Upper lobe of right lung (tissue), 1 donor: ENCODE measurements around the gene ELAVL1. TPM values are rescaled to one million over a fixed set of nuclear protein-coding genes. Genes with fewer than 3 reads are reported as not detected.

Source experiments
- ATAC-seq: fragments of 200-7000 bp; cut with Tn5 transposase; one replicate; pipeline ENCODE4 v1.9.1; 2020; ENCODE audit warnings: mild to moderate bottlenecking, moderate library complexity
- DNase-seq: peaks from one replicate; pipeline ENCODE4 v3.0.0-alpha.2; 2020
- H3K27ac ChIP-seq: fragments of 200-600 bp; one replicate; pipeline ENCODE4 v1.8.0; 2022
- H3K27me3 ChIP-seq: fragments of 200-600 bp; one replicate; pipeline ENCODE4 v1.8.0; 2022; ENCODE audit warnings: mild to moderate bottlenecking
- H3K36me3 ChIP-seq: fragments of 200-600 bp; one replicate; pipeline ENCODE4 v1.8.0; 2022
- H3K4me1 ChIP-seq: fragments of 200-600 bp; one replicate; pipeline ENCODE4 v1.8.0; 2022
- H3K4me3 ChIP-seq: fragments of 200-600 bp; one replicate; pipeline ENCODE4 v1.8.0; 2022; ENCODE audit warnings: mild to moderate bottlenecking
- H3K9me3 ChIP-seq: fragments of 200-600 bp; one replicate; pipeline ENCODE4 v1.8.0; 2022
- CTCF ChIP-seq: fragments of 200-600 bp; IDR thresholded peaks from one replicate; pipeline ENCODE4 v1.8.0; 2022; ENCODE audit warnings: antibody characterized with exemption
- intact Hi-C: fragments of 100-400 bp; cut with DNase I; formaldehyde crosslinking; loops from one replicate; pipeline ENCODE4 v1.11.0; 2022
- total RNA-seq: library from RNA; stranded (reverse); fragmentation: NEBNext Ultra II Directional; extraction: Animal tissue kit (Norgen Biotek cat#: 25700); gene quantifications from one replicate; pipeline ENCODE4 v1.2.1, GENCODE V29; 2021
- donor health status: DM: no; HTN: yes; CAD: no; lungs with severe emphysema.

Gene ELAVL1
- total RNA-seq, 1 donor from 2014 or later: 65.9 TPM

GRCh38 chr19:7987114-7987768, 18.2 kb downstream of the ELAVL1 start:
- H3K4me1 ChIP-seq: peaks cover 28% of the 10 kb centered on the region
- no peak for TF ChIP-seq CTCF
- H3K9me3 ChIP-seq: no peaks in the 10 kb centered on the region
- H3K36me3 ChIP-seq: peaks cover 71% of the 10 kb centered on the region
- H3K27me3 ChIP-seq: no peaks in the 10 kb centered on the region
- no peak overlapping the region for H3K4me3 ChIP-seq
- DNase-seq (no peak), ATAC-seq (peak; percentile 12)
- intact Hi-C loops: no loop called here
- peak overlapping the region; percentile 74 for H3K27ac ChIP-seq

GRCh38 chr19:7986321-7987113, 18.9 kb downstream of the ELAVL1 start:
- no peak overlapping the region for H3K4me3 ChIP-seq
- intact Hi-C loops: no loop called here
- H3K27me3 ChIP-seq: no peaks in the 10 kb centered on the region
- peaks cover 68% of the 10 kb centered on the region for H3K36me3 ChIP-seq
- DNase-seq: no peak
- peaks cover 28% of the 10 kb centered on the region for H3K4me1 ChIP-seq
- no peaks in the 10 kb centered on the region for H3K9me3 ChIP-seq
- TF ChIP-seq CTCF: no peak
- peak overlapping the region; percentile 74 for H3K27ac ChIP-seq
- peak; percentile 11 for ATAC-seq

- TF ChIP-seq CTCF: no peak
- Histone ChIP-seq H3K9me3 (no peaks in the 10 kb centered on the region), H3K27me3 (no peaks in the 10 kb centered on the region), H3K36me3 (peaks cover 65% of the 10 kb centered on the region), H3K4me3 (no peak overlapping the region), H3K4me1 (peaks cover 28% of the 10 kb centered on the region), H3K27ac (peak overlapping the region; percentile 6)
- intact Hi-C loops: no loop called here
- DNase-seq (no peak), ATAC-seq (no peak)
Observed at GRCh38 chr19:7985481-7985911, 19.9 kb downstream of the ELAVL1 start.

GRCh38 chr19:7983995-7984837, 21.2 kb downstream of the ELAVL1 start:
- no peak overlapping the region for H3K27ac ChIP-seq
- peaks cover 28% of the 10 kb centered on the region for H3K4me1 ChIP-seq
- no peak overlapping the region for H3K4me3 ChIP-seq
- no peak for TF ChIP-seq CTCF
- ATAC-seq (no peak), DNase-seq (no peak)
- no peaks in the 10 kb centered on the region for H3K27me3 ChIP-seq
- intact Hi-C loops: no loop called here
- no peaks in the 10 kb centered on the region for H3K9me3 ChIP-seq
- H3K36me3 ChIP-seq: peaks cover 65% of the 10 kb centered on the region

GRCh38 chr19:7983286-7983950, 22.0 kb downstream of the ELAVL1 start:
- intact Hi-C loops: no loop called here
- Histone ChIP-seq H3K4me3 (no peak overlapping the region), H3K4me1 (peaks cover 24% of the 10 kb centered on the region), H3K27me3 (no peaks in the 10 kb centered on the region), H3K9me3 (no peaks in the 10 kb centered on the region), H3K27ac (no peak overlapping the region), H3K36me3 (peaks cover 65% of the 10 kb centered on the region)
- DNase-seq (no peak), ATAC-seq (no peak)
- no peak for TF ChIP-seq CTCF
